ENCODE results near the gene CD37. TPM values are rescaled to one million over a fixed set of nuclear protein-coding genes. Genes with fewer than 3 reads are reported as not detected.

The CD37 gene
- total and polyA plus RNA-seq, 11 donors = 1.4 to 45.2 (median 3.9) TPM

DNA sequence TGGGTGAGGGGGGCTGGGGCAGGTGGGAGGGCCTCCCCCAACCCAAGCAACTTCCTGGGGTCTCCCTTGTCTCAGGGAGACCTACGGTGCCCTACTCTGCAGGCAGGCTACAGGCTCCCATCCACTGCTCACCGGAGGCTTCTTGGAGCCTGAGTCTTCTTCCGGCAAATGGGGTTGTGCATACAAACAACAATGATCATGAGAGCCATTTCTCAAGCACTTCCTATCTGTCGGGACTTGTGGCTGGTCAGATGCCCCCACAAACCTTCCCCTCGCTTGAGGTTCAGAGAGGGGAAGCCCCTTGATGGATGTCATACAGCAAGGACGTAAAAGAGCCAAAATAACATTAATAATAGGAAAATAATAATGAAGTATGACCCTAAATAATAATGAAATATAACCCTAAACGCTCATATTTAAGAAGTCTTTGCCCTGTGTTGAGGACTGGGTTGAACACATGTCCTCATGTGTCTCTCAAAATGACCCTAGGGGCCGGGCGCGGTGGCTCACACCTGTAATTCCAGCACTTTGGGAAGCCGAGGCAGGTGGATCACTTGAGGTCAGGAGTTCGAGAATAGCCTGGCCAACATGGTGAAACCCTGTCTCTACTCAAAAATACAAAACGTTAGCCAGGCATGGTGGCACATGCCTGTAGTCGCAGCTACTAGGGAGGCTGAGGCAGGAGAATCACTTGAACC, 727 bp downstream of the CD37 start:
- Histone ChIP-seq H3K4me1 (peaks cover 0 to 73% (median 21%) of the 10 kb centered on the region in 12 donors), H3K9me3 (no peaks in the 10 kb centered on the region), H3K27me3 (no peaks in the 10 kb centered on the region), H3K36me3 (peaks cover 0 to 21% (median under 1%) of the 10 kb centered on the region in 9 donors), H3K27ac (peak overlapping the region in 1 of 12 donors; percentile 89), H3K4me3 (peak overlapping the region in 9 of 12 donors; percentile 19 to 67 (median 33))
- DNase-seq (peak in 1 of 5 donors; percentile 3), ATAC-seq (no peak)
- intact Hi-C loops (cut with DNase I) = no loop called here
- TF ChIP-seq, protein P1, sequence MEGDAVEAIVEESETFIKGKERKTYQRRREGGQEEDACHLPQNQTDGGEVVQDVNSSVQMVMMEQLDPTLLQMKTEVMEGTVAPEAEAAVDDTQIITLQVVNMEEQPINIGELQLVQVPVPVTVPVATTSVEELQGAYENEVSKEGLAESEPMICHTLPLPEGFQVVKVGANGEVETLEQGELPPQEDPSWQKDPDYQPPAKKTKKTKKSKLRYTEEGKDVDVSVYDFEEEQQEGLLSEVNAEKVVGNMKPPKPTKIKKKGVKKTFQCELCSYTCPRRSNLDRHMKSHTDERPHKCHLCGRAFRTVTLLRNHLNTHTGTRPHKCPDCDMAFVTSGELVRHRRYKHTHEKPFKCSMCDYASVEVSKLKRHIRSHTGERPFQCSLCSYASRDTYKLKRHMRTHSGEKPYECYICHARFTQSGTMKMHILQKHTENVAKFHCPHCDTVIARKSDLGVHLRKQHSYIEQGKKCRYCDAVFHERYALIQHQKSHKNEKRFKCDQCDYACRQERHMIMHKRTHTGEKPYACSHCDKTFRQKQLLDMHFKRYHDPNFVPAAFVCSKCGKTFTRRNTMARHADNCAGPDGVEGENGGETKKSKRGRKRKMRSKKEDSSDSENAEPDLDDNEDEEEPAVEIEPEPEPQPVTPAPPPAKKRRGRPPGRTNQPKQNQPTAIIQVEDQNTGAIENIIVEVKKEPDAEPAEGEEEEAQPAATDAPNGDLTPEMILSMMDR (IDR thresholded peaks at IDR 0.05) = no peak
- TF ChIP-seq POLR2A (IDR thresholded peaks at IDR 0.05) = no peak
- 83 to 90% (median 86%) methylated on average over 14 of the region's 14 CpGs for WGBS, 4 donors

DNA sequence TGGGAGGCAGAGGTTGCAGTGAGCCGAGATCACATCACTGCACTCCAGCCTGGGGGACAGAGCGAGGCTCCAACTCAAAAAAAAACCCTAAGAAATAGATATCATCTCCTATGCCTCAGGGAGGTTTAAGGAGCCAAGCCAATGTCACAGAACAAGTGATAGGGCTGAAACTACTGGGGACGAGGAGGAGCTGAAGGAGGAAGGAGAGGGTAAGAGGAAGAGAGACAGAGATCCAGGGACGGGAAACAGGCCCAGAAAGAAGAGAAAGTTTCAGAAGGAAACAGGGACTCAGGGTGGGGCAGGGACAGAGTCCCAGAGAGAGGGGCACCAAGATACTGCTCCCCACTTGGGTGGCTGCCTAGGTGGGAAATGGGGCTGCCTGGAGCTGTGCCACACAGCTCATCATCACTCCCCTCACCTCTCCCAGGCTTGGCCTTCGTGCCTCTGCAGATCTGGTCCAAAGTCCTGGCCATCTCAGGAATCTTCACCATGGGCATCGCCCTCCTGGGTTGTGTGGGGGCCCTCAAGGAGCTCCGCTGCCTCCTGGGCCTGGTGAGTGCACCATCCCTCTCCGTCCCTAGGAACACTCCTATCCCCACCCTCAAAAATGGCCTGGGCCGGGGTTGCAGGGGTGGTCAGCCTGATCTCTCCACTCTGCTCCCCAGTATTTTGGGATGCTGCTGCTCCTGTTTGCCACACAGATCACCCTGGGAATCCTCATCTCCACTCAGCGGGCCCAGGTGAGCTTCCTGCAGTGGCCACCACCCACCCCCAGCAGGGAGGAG, 1.5 kb downstream of the CD37 start:
- Histone ChIP-seq H3K36me3 (peaks cover 0 to 28% (median 8%) of the 10 kb centered on the region in 9 donors), H3K27me3 (no peaks in the 10 kb centered on the region), H3K9me3 (no peaks in the 10 kb centered on the region), H3K27ac (peak overlapping the region in 1 of 12 donors; percentile 89), H3K4me3 (peak overlapping the region in 2 of 12 donors; percentile 48 to 67), H3K4me1 (peaks cover 0 to 72% (median 21%) of the 10 kb centered on the region in 12 donors)
- peak in 1 of 5 donors; percentile 15 for DNase-seq
- 88 to 93% (median 91%) methylated on average over 10 of the region's 10 CpGs for WGBS, 4 donors
- intact Hi-C loops (cut with DNase I) = no loop called here
- TF ChIP-seq, protein P1 (IDR thresholded peaks at IDR 0.05) = no peak
- TF ChIP-seq POLR2A (IDR thresholded peaks at IDR 0.05) = no peak
- no peak for ATAC-seq

DNA sequence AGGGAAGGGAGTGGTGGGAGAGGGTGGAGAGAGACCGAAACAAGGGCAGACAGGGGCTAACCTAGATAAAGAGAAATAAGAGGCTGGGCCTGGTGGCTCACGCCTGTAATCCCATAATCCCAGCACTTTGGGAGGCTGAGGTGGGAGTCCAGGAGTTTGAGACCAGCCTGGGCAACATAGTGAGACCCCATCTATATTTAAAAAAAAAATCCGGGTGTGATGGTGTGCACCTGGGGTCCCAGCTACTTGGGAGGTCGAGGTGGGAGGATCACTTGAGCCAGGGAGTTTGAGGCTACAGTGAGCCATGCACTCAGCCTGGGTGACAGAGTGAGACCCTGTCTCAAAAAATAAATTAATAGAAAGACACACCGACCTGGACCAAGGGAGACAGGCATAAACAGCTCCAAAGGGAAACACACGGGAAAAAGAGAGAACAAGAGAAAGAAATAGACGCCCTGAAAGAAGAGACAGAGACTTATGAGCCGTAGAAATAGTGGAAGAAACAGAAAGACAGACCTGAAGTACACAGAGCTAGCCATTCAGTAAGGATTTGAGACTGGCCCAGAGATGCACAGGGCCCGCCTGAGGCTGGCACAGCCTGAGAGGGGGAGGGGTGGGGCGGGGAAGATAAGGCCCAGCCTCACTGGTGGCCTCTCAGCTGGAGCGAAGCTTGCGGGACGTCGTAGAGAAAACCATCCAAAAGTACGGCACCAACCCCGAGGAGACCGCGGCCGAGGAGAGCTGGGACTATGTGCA, 2.2 kb downstream of the CD37 start:
- peaks cover 0 to 36% (median 16%) of the 10 kb centered on the region in 9 donors for H3K36me3 ChIP-seq
- TF ChIP-seq POLR2A (IDR thresholded peaks at IDR 0.05) = no peak
- TF ChIP-seq, protein P1 (IDR thresholded peaks at IDR 0.05) = no peak
- ATAC-seq = no peak
- no peaks in the 10 kb centered on the region for H3K27me3 ChIP-seq
- peak in 1 of 5 donors; percentile 4 for DNase-seq
- no peak overlapping the region for H3K4me3 ChIP-seq
- H3K9me3 ChIP-seq = no peaks in the 10 kb centered on the region
- 83 to 85% (median 85%) methylated on average over 18 to 19 of the region's 19 CpGs for WGBS, 4 donors
- H3K4me1 ChIP-seq = peaks cover 0 to 69% (median 21%) of the 10 kb centered on the region in 12 donors
- intact Hi-C loops (cut with DNase I) = no loop called here
- peak overlapping the region in 1 of 12 donors; percentile 89 for H3K27ac ChIP-seq
